Lung microvascular endothelial cell (primary cell): ENCODE data around the gene WDR18. TPM values are rescaled to one million over a fixed set of nuclear protein-coding genes. Genes with fewer than 3 reads are reported as not detected.

Experiments
- DNase-seq, 2 donors: peaks; one replicate each; pipeline versions ENCODE4 v3.0.0 to v3.0.0-alpha.2; 2010; ENCODE audit warnings: low read depth in 2 of 2
- total RNA-seq: library from RNA; depleted of rRNA; stranded (reverse); fragments of >200 nt; gene quantifications from 2 replicates; pipeline ENCODE4 v1.2.1, GENCODE V29; 2014

The WDR18 gene
- total RNA-seq, 1 donor from 2014 or later: 74.4 TPM

DNA sequence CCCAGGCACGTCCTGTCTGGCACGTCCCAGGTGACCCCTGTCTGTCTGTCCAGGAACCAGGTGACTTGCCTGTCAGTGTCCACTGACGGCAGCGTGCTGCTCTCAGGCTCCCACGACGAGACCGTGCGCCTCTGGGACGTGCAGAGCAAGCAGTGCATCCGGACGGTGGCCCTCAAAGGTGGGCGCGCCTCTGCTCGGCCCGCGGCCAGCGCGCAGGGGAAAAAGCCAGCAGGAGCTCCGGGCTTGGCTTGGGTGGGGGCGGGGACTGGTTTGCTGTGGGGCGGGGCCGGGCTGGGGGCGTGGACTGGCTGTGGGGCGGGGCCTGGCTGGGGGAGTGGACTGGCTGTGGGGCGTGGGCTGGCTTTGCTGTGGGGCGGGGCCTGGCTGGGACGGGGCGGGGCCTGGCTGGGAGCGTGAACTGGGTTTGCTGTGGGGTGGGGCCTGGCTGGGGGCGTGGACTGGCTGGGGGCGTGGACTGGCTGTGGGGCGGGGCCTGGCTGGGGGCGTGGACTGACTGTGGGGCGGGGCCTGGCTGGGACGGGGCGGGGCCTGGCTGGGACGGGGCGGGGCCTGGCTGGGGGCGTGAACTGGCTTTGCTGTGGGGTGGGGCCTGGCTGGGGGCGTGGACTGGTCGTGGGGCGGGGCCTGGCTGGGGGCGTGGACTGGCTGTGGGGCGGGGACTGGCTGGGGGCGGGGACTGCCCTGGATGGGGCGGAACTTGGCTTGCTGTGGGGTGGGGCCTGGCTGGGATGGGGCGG is 7.2 kb downstream of the WDR18 start:
- peak; percentile 75 to 80 for DNase-seq

DNA sequence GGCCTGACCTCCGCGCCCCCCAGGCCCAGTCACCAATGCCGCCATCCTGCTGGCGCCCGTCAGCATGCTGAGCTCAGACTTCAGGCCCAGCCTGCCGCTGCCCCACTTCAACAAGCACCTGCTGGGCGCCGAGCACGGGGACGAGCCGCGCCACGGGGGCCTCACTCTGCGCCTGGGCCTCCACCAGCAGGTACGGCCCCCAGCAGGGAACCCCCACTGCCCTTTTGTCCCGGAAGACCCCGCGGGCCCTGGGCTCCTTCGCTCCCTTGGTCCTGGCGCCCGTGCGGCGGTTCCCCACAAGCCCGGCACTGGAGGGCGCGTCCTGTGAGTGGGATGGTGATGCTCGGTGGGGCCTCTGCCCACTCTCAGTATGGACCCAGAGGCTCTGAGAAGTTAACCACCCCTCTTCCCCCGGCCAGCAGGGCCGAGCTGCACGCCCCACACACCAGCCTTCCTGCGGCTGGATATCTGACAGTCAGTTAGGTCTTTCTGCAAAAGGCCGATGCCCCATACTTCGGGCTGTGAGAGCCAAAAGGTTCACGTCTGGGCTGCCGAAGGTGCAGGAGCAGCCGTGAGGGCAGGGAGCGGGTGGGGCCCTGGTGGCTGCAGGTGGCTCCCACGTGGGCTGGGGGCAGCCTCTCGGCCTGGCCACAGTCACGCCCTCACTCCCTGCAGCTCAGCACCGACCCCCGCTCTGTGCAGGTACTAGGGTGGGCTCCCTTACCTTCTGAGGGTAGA is 8.0 kb downstream of the WDR18 start:
- no peak for DNase-seq

DNA sequence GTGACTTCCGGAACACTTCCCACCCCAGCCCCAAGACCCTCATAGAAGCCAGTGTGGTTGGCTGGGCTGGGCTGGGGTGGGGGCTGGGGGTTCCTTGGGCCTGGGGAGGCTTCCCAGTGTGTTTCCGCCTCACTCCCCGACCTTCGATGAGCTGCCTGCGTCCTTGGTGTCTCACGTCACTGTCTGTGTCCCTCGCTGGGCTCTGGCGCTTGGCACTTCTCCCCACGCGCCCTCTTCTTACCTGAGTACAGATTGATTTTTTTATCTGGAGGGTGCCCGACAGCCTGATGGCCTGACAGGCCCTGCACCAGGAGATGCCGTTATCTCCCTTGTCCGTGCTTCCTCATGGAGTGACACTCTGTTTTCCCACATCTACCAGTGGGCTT is 8.5 kb downstream of the WDR18 start:
- DNase-seq: no peak

DNA sequence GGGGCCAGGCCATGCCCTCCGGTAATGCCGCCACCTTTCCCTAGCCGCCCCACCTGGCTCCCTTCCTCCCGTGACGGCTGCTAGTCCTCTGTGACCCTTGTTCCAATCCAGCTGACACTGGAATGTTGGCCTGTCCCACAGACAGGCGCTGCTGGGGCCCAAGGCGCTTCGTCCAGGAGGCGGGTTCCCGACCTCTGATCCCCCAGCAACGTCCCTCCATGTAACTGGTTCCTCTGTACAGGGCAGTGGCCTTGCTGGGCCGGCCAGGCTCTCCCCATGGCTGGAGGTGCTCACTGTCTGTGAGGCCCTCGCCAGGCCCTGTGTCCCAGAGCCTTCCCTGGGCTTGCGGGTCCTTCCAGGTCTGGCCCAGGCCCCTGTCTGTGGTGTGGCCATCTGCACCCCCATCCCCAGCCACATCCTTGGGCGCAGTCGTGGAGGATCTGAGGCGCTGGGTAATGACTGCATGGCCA is 9.3 kb downstream of the WDR18 start:
- no peak for DNase-seq

DNA sequence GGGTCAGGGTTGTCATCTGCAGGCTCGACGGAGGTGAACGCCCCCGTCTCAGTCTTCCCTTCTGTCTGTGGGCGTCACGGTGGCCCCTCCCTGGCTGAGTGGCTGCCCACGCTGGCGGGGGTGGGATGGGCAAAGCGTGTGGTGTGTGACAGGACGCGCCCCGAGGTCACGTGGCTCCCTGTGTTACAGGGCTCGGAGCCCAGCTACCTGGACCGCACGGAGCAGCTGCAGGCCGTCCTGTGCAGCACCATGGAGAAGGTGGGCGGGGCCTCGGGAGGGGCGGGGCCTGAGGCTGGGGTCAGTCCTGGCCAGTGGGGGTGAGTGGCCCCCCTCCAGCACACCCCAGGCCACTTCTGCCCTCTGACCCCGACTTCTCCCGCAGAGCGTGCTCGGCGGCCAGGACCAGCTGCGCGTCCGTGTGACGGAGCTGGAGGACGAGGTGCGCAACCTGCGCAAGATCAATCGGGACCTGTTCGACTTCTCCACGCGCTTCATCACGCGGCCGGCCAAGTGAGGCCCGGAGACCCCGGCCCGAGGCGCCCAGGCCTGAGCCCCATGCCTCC is 9.8 kb downstream of the WDR18 start:
- DNase-seq: no peak

DNA sequence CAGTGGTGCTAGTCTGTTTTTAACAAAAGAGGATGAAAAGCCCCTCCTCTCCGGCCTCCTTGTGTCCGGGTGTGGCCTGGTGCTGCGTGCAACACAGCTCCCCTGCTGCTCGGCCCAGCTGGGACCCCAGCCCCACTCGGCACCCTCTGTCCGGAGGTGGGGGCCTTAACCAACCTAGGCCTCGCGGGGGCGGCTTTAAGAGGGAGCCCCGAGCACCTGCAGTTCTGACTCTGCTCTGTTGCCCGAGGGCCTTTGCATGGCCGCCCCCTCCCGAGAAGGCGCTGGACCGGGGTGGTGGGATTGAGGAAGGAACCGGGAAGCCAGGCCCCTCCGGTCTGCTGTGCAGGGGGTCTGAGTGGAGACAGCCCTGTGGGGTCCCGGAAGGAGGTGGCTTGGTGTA is 10.4 kb downstream of the WDR18 start:
- no peak for DNase-seq

DNA sequence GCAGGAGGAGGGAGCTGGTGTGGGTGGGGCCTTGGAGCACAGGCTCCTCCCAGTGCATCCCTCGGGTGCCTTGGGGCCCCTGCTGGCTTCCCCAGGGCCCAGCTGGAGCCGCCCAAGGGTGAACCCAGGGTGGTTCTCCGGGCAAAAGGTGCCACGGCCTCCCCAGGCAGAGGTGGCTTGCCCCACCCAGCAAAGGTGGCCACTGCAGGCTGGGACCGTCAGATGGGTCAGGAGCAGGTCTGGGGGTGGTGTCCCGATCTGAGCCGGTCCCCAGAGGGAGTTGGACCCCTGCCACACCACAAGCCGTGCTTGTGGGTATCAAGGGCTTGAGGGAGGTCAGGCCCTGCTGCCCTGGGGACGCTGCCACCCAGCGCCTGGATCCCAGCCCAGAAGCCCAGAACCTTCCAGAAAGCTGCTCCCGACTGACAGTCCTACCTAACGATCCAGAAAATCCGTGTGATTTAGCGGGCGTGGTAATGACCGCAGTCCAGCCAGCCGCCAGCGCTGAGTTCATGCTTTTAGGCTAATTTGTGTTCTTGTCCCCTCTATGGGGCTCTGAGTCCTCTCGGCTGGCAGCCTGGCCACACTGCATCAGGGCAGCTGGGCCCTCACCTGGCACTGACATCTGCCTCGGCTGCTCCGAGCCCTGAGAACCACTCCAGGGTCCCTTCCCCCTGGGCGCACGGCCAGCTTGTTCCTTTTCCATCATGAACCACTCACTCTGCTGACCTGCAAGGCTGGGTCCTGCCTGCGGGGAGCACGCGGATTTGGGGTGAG is 11.1 kb downstream of the WDR18 start:
- DNase-seq: no peak

DNA sequence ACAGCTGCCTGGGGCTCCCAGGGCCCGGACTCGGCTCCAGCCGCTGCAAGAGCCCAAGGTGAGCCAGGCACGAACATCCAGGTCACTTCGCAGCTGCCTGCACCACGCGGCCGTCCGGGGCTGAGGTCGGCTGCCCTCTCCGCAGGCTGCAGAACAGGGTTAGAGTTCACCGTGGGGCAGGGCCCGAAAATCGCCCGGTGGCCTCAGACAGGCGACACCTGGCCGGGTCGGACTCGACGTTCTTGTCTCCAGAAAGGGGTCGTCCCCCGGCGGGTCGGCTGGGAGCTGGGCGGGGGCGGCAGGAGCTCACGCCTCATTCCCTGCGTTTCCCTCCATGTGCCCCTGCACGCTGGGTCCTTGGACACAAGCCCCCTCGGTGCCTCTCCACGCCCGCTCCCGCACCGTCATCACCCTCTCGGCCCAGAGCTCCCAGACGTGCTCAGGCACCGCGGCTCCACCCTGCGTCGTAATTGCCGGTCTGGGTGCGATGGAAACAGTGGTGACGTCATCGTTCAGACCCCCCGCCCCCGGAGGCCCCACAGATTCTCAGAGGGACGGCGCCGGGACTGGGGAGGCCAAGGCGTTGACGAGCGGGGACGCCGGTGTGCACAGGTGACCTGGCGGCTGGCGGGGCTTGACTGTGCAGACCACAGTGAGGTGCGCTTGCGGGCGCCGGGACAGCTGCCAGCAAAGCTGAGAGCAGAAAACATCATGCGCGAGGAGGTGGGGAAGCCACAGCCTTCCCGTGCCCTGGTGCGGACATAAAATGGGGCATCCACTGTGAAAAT is 12.1 kb downstream of the WDR18 start:
- peak; percentile 57 to 59 for DNase-seq

DNA sequence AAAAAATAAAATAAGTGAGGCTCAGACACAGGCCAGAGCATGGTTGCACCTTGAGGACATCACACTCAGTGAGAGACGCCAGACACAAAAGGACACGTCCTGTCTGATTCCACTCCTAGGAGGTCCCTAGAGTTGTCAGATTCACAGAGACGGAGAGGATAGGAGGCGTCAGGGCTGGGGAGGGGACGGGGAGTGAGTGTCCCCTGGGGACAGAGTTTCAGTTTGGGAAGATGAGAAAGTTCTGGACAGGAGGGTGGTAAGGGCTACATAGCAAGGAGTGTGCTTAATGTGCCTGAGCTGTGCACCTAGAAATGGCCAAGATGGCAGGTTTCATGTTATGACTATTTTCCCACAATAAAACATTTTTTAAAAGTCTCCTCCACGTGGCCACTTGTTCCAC is 13.9 kb downstream of the WDR18 start:
- DNase-seq: no peak

DNA sequence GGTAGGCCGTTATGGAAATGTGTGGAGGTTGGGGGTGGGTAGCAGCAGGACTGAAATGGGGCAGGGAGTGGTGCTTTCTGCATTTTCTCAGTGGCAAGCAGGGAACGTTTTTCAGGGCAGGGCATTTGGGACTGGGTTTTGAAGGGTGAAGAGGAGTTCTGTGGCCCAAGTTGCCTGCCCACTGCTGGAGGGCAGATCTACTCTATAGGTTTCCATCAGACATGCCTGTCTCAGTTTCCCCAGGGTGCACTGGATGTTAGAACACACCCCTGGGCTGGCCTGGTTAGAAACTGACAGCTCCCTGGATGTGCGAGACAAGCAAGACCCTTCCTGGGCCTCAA is 15.2 kb downstream of the WDR18 start:
- no peak for DNase-seq

DNA sequence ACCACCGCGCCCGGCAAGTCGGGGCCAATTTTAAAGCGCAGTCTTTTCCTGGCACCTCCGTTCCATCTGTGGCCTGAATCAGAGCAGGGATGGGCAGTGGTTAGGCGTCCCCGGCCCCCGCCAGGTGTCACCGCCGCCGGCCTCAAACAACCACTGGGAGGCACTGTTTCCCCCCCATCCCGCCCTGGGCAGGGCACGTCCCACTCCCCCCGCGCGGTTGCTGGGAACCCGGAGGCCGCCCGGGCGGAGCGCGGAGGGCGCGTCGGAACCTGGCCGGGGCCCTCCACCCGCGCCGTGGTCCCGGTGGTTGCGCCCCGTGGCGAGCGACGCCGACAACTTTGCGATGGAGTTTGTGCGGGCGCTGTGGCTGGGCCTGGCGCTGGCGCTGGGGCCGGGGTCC is 15.9 kb downstream of the WDR18 start, which contains the start of gene GRIN3B:
TSS of gene GRIN3B (plus strand) at position 325 of the 400 bp plus-strand sequence. CDS start at position 344, 19 bp downstream.
- peak; percentile 47 to 71 for DNase-seq

DNA sequence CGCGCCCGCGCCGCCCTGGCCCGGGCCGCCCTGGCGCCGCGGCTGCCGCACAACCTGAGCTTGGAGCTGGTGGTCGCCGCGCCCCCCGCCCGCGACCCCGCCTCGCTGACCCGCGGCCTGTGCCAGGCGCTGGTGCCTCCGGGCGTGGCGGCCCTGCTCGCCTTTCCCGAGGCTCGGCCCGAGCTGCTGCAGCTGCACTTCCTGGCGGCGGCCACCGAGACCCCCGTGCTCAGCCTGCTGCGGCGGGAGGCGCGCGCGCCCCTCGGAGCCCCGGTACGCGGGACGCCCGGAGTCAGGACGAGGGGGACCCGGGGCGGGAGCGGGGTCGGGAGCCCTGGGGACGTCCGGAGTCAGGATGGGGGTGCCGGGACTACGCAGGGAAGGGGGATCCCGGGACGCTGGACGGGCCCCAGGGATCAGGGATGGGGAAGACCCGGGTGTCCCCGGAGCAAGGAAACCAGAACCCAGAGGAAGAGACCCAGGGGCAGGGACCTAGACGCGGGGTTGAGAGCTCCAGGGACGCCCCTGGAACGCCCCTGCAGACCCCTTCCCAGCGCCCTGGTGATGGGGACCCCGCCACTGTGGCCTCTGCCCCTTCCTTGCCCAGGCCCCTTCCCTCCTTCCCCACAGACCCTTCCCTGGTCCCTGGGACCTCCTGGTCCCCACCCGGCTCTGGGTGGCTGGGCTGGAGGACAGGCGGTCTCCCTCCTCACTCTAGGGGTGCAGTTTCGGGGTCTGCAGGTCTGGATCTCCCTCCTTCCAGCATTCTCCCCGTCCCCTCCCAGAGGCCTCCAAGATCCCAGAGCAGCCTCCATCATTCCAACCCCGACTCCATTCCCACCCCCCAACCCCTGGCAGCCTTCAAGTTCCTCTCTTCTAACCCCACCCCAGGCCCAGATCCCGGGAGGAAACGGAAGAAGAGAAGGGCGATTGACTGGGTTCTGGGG is 16.7 kb downstream of the WDR18 start:
- no peak for DNase-seq

DNA sequence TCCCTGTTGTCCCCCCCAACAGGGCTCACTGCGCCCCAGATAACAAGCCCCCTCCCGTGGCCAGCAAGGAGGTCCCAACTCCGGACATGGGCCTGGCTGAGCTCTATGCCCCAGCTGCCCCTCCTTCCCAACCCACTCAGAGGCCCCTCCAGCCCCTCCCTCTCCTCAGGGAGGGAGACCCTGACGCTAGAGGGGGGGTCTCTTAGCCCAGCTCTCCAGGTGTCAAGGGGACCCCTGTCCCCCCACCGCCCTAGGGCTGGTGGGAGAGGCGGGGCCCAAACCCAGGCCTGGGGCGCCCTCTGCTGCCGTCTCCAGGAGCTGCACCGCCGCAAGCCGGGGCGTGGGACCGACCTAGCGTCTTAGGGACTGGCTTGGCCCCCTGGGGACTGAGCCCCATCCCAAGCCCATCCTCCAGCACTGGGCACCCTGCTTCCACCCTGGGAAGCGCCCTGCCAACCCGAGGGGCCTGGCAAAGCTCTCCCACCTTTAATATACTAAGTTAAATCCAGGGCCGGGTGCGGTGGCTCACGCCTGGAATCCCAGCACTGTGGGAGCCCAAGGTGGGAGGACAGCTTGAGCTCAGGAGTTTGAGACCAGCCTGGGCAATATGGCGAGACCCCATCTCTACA is 17.5 kb downstream of the WDR18 start:
- DNase-seq: peak; percentile 34 to 47

DNA sequence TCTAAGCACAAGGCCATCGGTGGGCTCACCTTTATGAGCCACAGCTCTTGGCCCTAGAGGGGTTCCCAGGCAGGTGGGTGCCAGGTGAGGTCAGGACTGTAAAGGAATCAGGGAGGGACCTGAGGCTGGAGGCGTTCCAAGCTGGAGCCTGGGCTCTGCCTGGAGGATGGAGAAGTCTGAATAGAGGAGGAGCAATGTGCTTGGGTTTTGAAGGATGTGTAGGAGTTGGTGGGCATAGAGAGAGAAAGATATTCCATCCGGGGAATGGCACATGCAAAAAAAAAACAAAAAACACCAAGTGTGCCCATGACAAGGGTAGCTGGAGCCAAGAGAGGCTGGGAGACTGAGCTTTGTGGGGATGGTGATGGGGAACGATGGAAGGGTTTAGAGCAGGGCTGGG is 18.5 kb downstream of the WDR18 start:
- no peak for DNase-seq

DNA sequence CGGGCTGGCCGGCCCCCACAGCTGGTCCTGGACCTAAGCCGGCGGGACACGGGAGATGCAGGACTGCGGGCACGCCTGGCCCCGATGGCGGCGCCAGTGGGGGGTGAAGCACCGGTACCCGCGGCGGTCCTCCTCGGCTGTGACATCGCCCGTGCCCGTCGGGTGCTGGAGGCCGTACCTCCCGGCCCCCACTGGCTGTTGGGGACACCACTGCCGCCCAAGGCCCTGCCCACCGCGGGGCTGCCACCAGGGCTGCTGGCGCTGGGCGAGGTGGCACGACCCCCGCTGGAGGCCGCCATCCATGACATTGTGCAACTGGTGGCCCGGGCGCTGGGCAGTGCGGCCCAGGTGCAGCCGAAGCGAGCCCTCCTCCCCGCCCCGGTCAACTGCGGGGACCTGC is 19.1 kb downstream of the WDR18 start:
- no peak for DNase-seq

DNA sequence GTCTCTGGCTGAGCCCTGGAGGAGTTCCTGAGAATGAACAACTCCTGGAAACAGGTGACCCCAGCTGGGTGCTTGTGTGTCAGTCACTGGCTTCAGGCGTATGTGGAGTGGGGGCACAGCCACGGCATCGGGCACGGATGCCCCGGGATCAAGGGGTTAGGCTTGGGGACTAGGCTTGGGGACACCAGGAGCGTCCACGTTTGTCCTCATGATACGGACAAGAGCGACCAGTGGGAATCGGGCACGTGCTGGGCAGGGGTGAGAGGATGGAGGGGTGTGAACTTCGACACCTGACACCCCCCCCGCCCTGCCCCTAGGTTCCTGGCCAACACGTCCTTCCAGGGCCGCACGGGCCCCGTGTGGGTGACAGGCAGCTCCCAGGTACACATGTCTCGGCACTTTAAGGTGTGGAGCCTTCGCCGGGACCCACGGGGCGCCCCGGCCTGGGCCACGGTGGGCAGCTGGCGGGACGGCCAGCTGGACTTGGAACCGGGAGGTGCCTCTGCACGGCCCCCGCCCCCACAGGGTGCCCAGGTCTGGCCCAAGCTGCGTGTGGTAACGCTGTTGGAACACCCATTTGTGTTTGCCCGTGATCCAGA is 20.2 kb downstream of the WDR18 start:
- no peak for DNase-seq

DNA sequence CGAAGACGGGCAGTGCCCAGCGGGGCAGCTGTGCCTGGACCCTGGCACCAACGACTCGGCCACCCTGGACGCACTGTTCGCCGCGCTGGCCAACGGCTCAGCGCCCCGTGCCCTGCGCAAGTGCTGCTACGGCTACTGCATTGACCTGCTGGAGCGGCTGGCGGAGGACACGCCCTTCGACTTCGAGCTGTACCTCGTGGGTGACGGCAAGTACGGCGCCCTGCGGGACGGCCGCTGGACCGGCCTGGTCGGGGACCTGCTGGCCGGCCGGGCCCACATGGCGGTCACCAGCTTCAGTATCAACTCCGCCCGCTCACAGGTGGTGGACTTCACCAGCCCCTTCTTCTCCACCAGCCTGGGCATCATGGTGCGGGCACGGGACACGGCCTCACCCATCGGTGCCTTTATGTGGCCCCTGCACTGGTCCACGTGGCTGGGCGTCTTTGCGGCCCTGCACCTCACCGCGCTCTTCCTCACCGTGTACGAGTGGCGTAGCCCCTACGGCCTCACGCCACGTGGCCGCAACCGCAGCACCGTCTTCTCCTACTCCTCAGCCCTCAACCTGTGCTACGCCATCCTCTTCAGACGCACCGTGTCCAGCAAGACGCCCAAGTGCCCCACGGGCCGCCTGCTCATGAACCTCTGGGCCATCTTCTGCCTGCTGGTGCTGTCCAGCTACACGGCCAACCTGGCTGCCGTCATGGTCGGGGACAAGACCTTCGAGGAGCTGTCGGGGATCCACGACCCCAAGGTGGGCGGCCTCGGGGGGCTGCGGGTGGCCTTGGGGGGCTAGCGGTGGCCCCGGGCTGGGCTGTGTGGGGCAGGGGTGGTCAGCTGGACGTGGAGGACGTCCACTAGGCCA is 20.9 kb downstream of the WDR18 start:
- no peak for DNase-seq
